ENCODE data around the gene CFAP410. TPM values are rescaled to one million over a fixed set of nuclear protein-coding genes. Genes with fewer than 3 reads are reported as not detected.

The CFAP410 gene
- total RNA-seq, 2 donors from 2014 or later: 33.1 to 35.7 TPM

GRCh38 chr21:44328242-44328895 lies 10.8 kb downstream of the CFAP410 start:
- H3K4me3 Mint-ChIP-seq: no peak overlapping the region
- H3K27ac Mint-ChIP-seq: peak overlapping the region; percentile 35
- Histone ChIP-seq H3K4me3 (ENCODE audit: low read length) (no peak overlapping the region), H3K4me1 (ENCODE audit: control insufficient read depth, insufficient read depth, low read length) (no peaks in the 10 kb centered on the region), H3K9ac (ENCODE audit: extremely low read depth, low read length, poor library complexity, severe bottlenecking) (no peak overlapping the region), H3K9me3 (ENCODE audit: control insufficient read depth, low read length) (no peaks in the 10 kb centered on the region), H3K36me3 (ENCODE audit: control insufficient read depth, insufficient read depth, low read length) (peaks cover 9% of the 10 kb centered on the region), H3K27me3 (ENCODE audit: control insufficient read depth, insufficient read depth, low read length, poor library complexity, severe bottlenecking) (no peaks in the 10 kb centered on the region), H3K27ac (ENCODE audit: low read depth, low read length) (no peak overlapping the region)
- no peak for DNase-seq
- no peaks in the 10 kb centered on the region for H3K27me3 Mint-ChIP-seq (ENCODE audit: insufficient read depth)
- no peak for TF ChIP-seq CTCF (conservative IDR thresholded peaks at IDR 0.05)
- peaks cover 4% of the 10 kb centered on the region for H3K36me3 Mint-ChIP-seq (ENCODE audit: low read depth)
- H3K4me1 Mint-ChIP-seq: no peaks in the 10 kb centered on the region
- WGBS, 2 experiments (ENCODE audit: insufficient coverage in 1 of 2, insufficient read length in 1 of 2): 95 to 97% methylated on average over 11 to 25 of the region's 25 CpGs
- no peaks in the 10 kb centered on the region for H3K9me3 Mint-ChIP-seq

GRCh38 chr21:44327603-44327974 lies 11.6 kb downstream of the CFAP410 start:
- Mint-ChIP-seq H3K27ac (no peak overlapping the region), H3K27me3 (ENCODE audit: insufficient read depth) (no peaks in the 10 kb centered on the region), H3K4me1 (no peaks in the 10 kb centered on the region), H3K4me3 (no peak overlapping the region), H3K9me3 (no peaks in the 10 kb centered on the region), H3K36me3 (ENCODE audit: low read depth) (peaks cover 9% of the 10 kb centered on the region)
- no peaks in the 10 kb centered on the region for H3K4me1 ChIP-seq (ENCODE audit: control insufficient read depth, insufficient read depth, low read length)
- no peaks in the 10 kb centered on the region for H3K27me3 ChIP-seq (ENCODE audit: control insufficient read depth, insufficient read depth, low read length, poor library complexity, severe bottlenecking)
- H3K27ac ChIP-seq (ENCODE audit: low read depth, low read length): no peak overlapping the region
- 98 to 100% methylated on average over 10 to 11 of the region's 11 CpGs for WGBS, 2 experiments (ENCODE audit: insufficient coverage in 1 of 2, insufficient read length in 1 of 2)
- no peak overlapping the region for H3K9ac ChIP-seq (ENCODE audit: extremely low read depth, low read length, poor library complexity, severe bottlenecking)
- no peak for TF ChIP-seq CTCF (conservative IDR thresholded peaks at IDR 0.05)
- peaks cover 9% of the 10 kb centered on the region for H3K36me3 ChIP-seq (ENCODE audit: control insufficient read depth, insufficient read depth, low read length)
- no peak for DNase-seq
- H3K4me3 ChIP-seq (ENCODE audit: low read length): no peak overlapping the region
- no peaks in the 10 kb centered on the region for H3K9me3 ChIP-seq (ENCODE audit: control insufficient read depth, low read length)

- H3K27me3 Mint-ChIP-seq (ENCODE audit: insufficient read depth): no peaks in the 10 kb centered on the region
- no peak overlapping the region for H3K4me3 Mint-ChIP-seq
- TF ChIP-seq CTCF (conservative IDR thresholded peaks at IDR 0.05): peak; percentile 23
- H3K27me3 ChIP-seq (ENCODE audit: control insufficient read depth, insufficient read depth, low read length, poor library complexity, severe bottlenecking): no peaks in the 10 kb centered on the region
- H3K9me3 ChIP-seq (ENCODE audit: control insufficient read depth, low read length): no peaks in the 10 kb centered on the region
- H3K4me1 ChIP-seq (ENCODE audit: control insufficient read depth, insufficient read depth, low read length): no peaks in the 10 kb centered on the region
- peaks cover 8% of the 10 kb centered on the region for H3K36me3 Mint-ChIP-seq (ENCODE audit: low read depth)
- no peaks in the 10 kb centered on the region for H3K9me3 Mint-ChIP-seq
- H3K4me3 ChIP-seq (ENCODE audit: low read length): no peak overlapping the region
- no peak for DNase-seq
- no peak overlapping the region for H3K9ac ChIP-seq (ENCODE audit: extremely low read depth, low read length, poor library complexity, severe bottlenecking)
- 89 to 91% methylated on average over 14 to 26 of the region's 26 CpGs for WGBS, 2 experiments (ENCODE audit: insufficient coverage in 1 of 2, insufficient read length in 1 of 2)
- no peaks in the 10 kb centered on the region for H3K4me1 Mint-ChIP-seq
- no peak overlapping the region for H3K27ac ChIP-seq (ENCODE audit: low read depth, low read length)
- peaks cover 9% of the 10 kb centered on the region for H3K36me3 ChIP-seq (ENCODE audit: control insufficient read depth, insufficient read depth, low read length)
- no peak overlapping the region for H3K27ac Mint-ChIP-seq
These were observed 12.2 kb downstream of the CFAP410 start for GRCh38 chr21:44326716-44327602.
